ENCODE data around the gene MAP4K4. TPM values are rescaled to one million over a fixed set of nuclear protein-coding genes. Genes with fewer than 3 reads are reported as not detected.

Gene MAP4K4
- total RNA-seq, 2 experiments from 2014 or later, result 92.8 to 94.0 TPM

DNA sequence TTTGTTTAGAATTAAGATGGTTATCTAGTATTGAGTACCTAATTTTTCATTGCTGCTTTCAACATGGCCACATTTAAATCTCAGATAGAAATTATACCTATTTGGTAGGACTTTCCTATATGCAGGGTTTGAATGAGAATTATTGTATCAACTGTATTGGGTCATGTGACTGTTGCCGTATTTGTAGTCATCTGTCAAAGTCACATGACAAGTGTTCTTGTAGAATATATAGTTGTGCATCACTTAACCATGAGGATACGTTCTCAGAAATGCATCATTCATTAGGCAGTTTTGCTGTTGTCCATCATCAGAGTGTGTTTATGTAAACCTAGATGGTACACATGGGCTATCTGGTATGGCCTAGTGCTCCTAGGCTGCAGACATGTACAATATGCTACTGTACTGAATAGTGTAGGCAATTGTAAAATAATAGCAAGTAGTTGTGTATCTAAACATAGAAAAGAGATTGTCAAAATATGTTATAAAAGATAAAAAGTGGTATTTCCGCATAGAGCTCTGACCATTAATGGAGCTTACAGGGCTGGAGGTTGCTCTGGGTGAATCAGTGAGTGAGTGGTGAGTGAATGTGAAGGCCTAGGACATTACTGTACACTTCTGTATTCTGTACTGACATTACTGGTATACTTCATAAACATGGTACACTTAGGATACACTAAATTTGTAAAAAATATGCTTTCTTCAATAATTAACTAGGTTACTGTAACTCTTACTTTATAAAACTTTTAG is 123.7 kb downstream of the MAP4K4 start:
- DNase-seq, result no peak
- H3K27me3 ChIP-seq (ENCODE audit: control insufficient read depth in 1 of 2, insufficient read depth in 2 of 2, low read length in 2 of 2), result no peaks in the 10 kb centered on the region
- no peak for ATAC-seq (ENCODE audit: poor library complexity)
- H3K4me1 Mint-ChIP-seq (ENCODE audit: low read depth), result peaks cover 76% of the 10 kb centered on the region
- TF ChIP-seq, protein P1, sequence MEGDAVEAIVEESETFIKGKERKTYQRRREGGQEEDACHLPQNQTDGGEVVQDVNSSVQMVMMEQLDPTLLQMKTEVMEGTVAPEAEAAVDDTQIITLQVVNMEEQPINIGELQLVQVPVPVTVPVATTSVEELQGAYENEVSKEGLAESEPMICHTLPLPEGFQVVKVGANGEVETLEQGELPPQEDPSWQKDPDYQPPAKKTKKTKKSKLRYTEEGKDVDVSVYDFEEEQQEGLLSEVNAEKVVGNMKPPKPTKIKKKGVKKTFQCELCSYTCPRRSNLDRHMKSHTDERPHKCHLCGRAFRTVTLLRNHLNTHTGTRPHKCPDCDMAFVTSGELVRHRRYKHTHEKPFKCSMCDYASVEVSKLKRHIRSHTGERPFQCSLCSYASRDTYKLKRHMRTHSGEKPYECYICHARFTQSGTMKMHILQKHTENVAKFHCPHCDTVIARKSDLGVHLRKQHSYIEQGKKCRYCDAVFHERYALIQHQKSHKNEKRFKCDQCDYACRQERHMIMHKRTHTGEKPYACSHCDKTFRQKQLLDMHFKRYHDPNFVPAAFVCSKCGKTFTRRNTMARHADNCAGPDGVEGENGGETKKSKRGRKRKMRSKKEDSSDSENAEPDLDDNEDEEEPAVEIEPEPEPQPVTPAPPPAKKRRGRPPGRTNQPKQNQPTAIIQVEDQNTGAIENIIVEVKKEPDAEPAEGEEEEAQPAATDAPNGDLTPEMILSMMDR (IDR thresholded peaks at IDR 0.05), result no peak
- no peak overlapping the region for H3K4me3 ChIP-seq (ENCODE audit: low read length)
- H3K27ac Mint-ChIP-seq, result peak overlapping the region; percentile 55
- H3K36me3 Mint-ChIP-seq (ENCODE audit: low read depth), result peaks cover 15% of the 10 kb centered on the region
- peaks cover 30% of the 10 kb centered on the region for H3K4me1 ChIP-seq (ENCODE audit: insufficient read depth, low read length)
- peaks cover 10% of the 10 kb centered on the region for H3K36me3 ChIP-seq (ENCODE audit: insufficient read depth, low read length)
- ChIA-PET POLR2A (interaction anchor here (0.9 to 1.3 kb wide), 5 partner anchors 10 to 251 kb away, joined by 3 read pairs; no protein-coding TSS in a partner anchor), CTCF (interaction anchor here (0.7 to 1.7 kb wide), 7 partner anchors 9 to 479 kb away, joined by 3 to 7 read pairs (median 3); no protein-coding TSS in a partner anchor)
- H3K27ac ChIP-seq (ENCODE audit: low read depth in 1 of 2, low read length in 2 of 2), result no peak overlapping the region
- no peak overlapping the region for H3K4me3 Mint-ChIP-seq
- no peaks in the 10 kb centered on the region for H3K9me3 ChIP-seq (ENCODE audit: control insufficient read depth in 1 of 2, insufficient read depth in 1 of 2, low read length in 2 of 2)
- H3K27me3 Mint-ChIP-seq, result no peaks in the 10 kb centered on the region
- intact Hi-C loops (cut with DNase I, micrococcal nuclease), result loop anchor here in 1 of 2 experiments (10.0 kb wide), 1 partner anchor 56 kb away; no protein-coding TSS in a partner anchor
- no peaks in the 10 kb centered on the region for H3K9me3 Mint-ChIP-seq

DNA sequence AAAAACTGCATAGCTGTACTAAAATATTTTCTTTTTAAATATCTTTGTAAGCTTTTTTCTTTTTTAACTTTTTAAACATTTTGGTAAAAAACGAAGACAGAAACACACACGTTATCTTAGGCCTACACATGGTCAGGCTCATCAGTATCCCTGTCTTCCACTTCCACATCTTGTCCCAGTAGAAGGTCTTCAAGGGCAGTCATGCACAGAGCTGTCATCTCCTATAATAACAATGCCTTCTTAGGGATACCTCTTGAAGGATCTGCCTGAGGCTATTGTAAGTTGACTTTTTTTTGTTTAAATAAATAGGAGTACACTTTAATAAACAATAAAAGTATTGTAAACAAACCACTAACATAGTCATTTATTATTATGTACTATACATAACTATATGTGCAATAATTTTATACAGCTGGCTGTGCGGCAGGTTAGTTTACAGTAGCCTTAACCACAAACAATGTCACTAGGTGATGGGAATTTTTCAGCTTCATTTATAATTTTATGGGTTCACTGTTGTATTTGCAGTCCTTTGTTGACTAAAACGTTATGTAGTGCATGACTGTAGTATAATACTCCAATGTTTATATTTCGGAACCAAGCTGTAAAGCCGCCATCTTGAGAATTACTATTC is 124.4 kb downstream of the MAP4K4 start:
- no peak for ATAC-seq (ENCODE audit: poor library complexity)
- TF ChIP-seq, protein P1 (IDR thresholded peaks at IDR 0.05), result no peak
- intact Hi-C loops (cut with DNase I, micrococcal nuclease), result loop anchor here (2.0 to 10.0 kb wide), 2 partner anchors 57 to 123 kb away; no protein-coding TSS in a partner anchor
- ChIA-PET CTCF (interaction anchor here (0.7 to 1.7 kb wide), 9 partner anchors 8 to 480 kb away, joined by 3 to 7 read pairs (median 3); partner anchors contain the start of gene MAP4K4), POLR2A (interaction anchor here (0.9 to 1.3 kb wide), 5 partner anchors 10 to 251 kb away, joined by 3 read pairs; no protein-coding TSS in a partner anchor)
- Mint-ChIP-seq H3K4me1 (ENCODE audit: low read depth) (peaks cover 76% of the 10 kb centered on the region), H3K36me3 (ENCODE audit: low read depth) (peaks cover 22% of the 10 kb centered on the region), H3K27me3 (no peaks in the 10 kb centered on the region), H3K4me3 (no peak overlapping the region), H3K9me3 (no peaks in the 10 kb centered on the region), H3K27ac (peak overlapping the region; percentile 55)
- Histone ChIP-seq H3K27me3 (ENCODE audit: control insufficient read depth in 1 of 2, insufficient read depth in 2 of 2, low read length in 2 of 2) (no peaks in the 10 kb centered on the region), H3K36me3 (ENCODE audit: insufficient read depth, low read length) (peaks cover 15% of the 10 kb centered on the region), H3K4me1 (ENCODE audit: insufficient read depth, low read length) (peaks cover 32% of the 10 kb centered on the region), H3K4me3 (ENCODE audit: low read length) (no peak overlapping the region), H3K9me3 (ENCODE audit: control insufficient read depth in 1 of 2, insufficient read depth in 1 of 2, low read length in 2 of 2) (no peaks in the 10 kb centered on the region), H3K27ac (ENCODE audit: low read depth in 1 of 2, low read length in 2 of 2) (no peak overlapping the region)
- no peak for DNase-seq

DNA sequence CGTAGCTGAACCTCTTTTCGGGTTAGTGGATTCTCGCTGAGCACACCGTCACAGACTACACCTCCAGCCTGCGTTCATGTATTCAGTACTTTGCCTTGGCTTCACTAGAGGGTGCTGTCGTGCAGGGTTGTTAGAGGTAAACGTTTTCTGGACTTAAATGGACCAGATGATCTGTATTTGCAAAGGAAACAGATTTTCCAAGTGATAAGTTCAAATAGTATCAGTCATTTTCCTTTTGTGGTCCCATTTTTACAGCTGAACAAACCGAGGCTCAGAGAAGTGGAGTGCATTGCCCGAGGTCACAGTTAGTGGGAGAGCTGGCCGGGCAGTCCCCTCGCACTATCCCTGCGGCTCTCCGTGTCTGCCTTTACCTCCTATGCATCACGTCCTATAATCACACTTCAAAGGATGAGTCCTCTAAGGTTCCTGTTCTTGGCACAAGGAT is 125.9 kb downstream of the MAP4K4 start:
- no peaks in the 10 kb centered on the region for H3K9me3 Mint-ChIP-seq
- H3K27ac ChIP-seq (ENCODE audit: low read depth in 1 of 2, low read length in 2 of 2), result peak overlapping the region in 1 of 2 donors; percentile 38
- ChIA-PET POLR2A (interaction anchor here (1.0 to 1.2 kb wide), 2 partner anchors 8 to 106 kb away, joined by 3 to 4 read pairs; no protein-coding TSS in a partner anchor), CTCF (interaction anchor here (0.6 to 1.9 kb wide), 11 partner anchors 9 to 481 kb away, joined by 3 to 6 read pairs (median 3); partner anchors contain the start of gene MAP4K4)
- ATAC-seq (ENCODE audit: poor library complexity) (peak; percentile 89), DNase-seq (peak; percentile 48 to 85 (median 65))
- no peaks in the 10 kb centered on the region for H3K9me3 ChIP-seq (ENCODE audit: control insufficient read depth in 1 of 2, insufficient read depth in 1 of 2, low read length in 2 of 2)
- H3K27me3 Mint-ChIP-seq, result no peaks in the 10 kb centered on the region
- H3K27me3 ChIP-seq (ENCODE audit: control insufficient read depth in 1 of 2, insufficient read depth in 2 of 2, low read length in 2 of 2), result no peaks in the 10 kb centered on the region
- H3K36me3 ChIP-seq (ENCODE audit: insufficient read depth, low read length), result peaks cover 22% of the 10 kb centered on the region
- H3K36me3 Mint-ChIP-seq (ENCODE audit: low read depth), result peaks cover 36% of the 10 kb centered on the region
- intact Hi-C loops (cut with DNase I, micrococcal nuclease), result loop anchor here (2.0 to 10.0 kb wide), 2 partner anchors 59 to 125 kb away; no protein-coding TSS in a partner anchor
- H3K4me3 Mint-ChIP-seq, result peak overlapping the region; percentile 12
- no peak overlapping the region for H3K4me3 ChIP-seq (ENCODE audit: low read length)
- peak overlapping the region; percentile 81 for H3K27ac Mint-ChIP-seq
- TF ChIP-seq, protein P1 (IDR thresholded peaks at IDR 0.05), result peak; percentile 88
- H3K4me1 Mint-ChIP-seq (ENCODE audit: low read depth), result peaks cover 76% of the 10 kb centered on the region
- peaks cover 37% of the 10 kb centered on the region for H3K4me1 ChIP-seq (ENCODE audit: insufficient read depth, low read length)

Data from CD4-positive, alpha-beta T cell (primary cell).